Kidney (tissue), 14 donors: ENCODE results near the gene PRAME. TPM values are rescaled to one million over a fixed set of nuclear protein-coding genes. Genes with fewer than 3 reads are reported as not detected.

Experiments
- DNase-seq, 5 donors: peaks; one replicate each; pipeline ENCODE4 v3.0.0-alpha.2; 2013 to 2020
- FAIRE-seq: peaks from 2 replicates; lab custom pipeline; 2012; peaks lifted over from hg19 to GRCh38; lab: Jason Lieb, UNC
- H3K27ac ChIP-seq, 2 donors: one replicate each; pipeline ENCODE4 v1.7.0; 2013; ENCODE audit warnings: low read depth in 2 of 2, low read length in 2 of 2, inconsistent platforms in 1 of 2
- H3K27me3 ChIP-seq: one replicate; pipeline ENCODE4 v1.7.1; 2013; ENCODE audit warnings: low read length, inconsistent platforms; ENCODE audit not compliant: control insufficient read depth, insufficient read depth
- H3K36me3 ChIP-seq, 3 donors: one replicate each; pipeline versions ENCODE4 v1.7.0 to v1.7.1; 2013; ENCODE audit warnings: low read length in 3 of 3, control low read depth in 1 of 3, inconsistent platforms in 1 of 3; ENCODE audit not compliant: insufficient read depth in 3 of 3, control insufficient read depth in 2 of 3
- H3K4me1 ChIP-seq, 3 donors: one replicate each; pipeline versions ENCODE4 v1.7.0 to v1.7.1; 2013; ENCODE audit warnings: low read length in 3 of 3, inconsistent platforms in 1 of 3, low read depth in 1 of 3; ENCODE audit not compliant: control insufficient read depth in 2 of 3, insufficient read depth in 2 of 3
- H3K4me3 ChIP-seq, 3 donors: one replicate each; pipeline versions ENCODE4 v1.7.0 to v1.8.1; 2013; ENCODE audit warnings: low read length in 3 of 3, control low read depth in 1 of 3, inconsistent platforms in 1 of 3
- H3K9ac ChIP-seq, 3 donors: one replicate each; pipeline versions ENCODE4 v1.7.0 to v1.7.1; 2013; ENCODE audit warnings: low read length in 3 of 3, control low read depth in 1 of 3, inconsistent platforms in 1 of 3
- H3K9me3 ChIP-seq, 3 donors: one replicate each; pipeline versions ENCODE4 v1.7.0 to v1.7.1; 2013; ENCODE audit warnings: low read length in 3 of 3, control low read depth in 1 of 3, inconsistent platforms in 1 of 3; ENCODE audit not compliant: control insufficient read depth in 2 of 3, insufficient read depth in 1 of 3
- intact Hi-C: fragments of 100-400 bp; cut with DNase I; formaldehyde crosslinking; loops from one replicate; pipeline ENCODE4 v1.11.1; 2022
- polyA plus RNA-seq: library from polyadenylated mRNA; stranded (reverse); fragments of 350-450 nt; fragmentation: Illumina TruSeq; extraction: RNeasy Lipid Tissue Mini Kit (QIAGEN cat#74804); gene quantifications from one replicate; pipeline ENCODE4 v1.2.3, GENCODE V29; 2014; ENCODE audit warnings: low read depth, low replicate concordance; ENCODE audit not compliant: insufficient read depth
- total RNA-seq: library from RNA; stranded (reverse); fragmentation: NEBNext Ultra II Directional; extraction: Animal tissue kit (Norgen Biotek cat#: 25700); gene quantifications from one replicate; pipeline ENCODE4 v1.2.1, GENCODE V29; 2021
- TF ChIP-seq, protein P1 (sequence below): IDR thresholded peaks from 3 replicates; pipeline ENCODE4 v1.5.1; 2012; ENCODE audit warnings: mild to moderate bottlenecking, moderate library complexity, borderline replicate concordance; ENCODE audit not compliant: insufficient read depth; ENCODE audit errors: extremely low read depth
- donor health status: control.
- donor health status: control.
- donor health status: control.
- donor health status: control.
- donor health status: control.
- donor health status: DM: yes; HTN: yes; CAD: no.
- donor health status: Normal renal cell carcinoma (clear cell type).

PRAME gene
- total and polyA plus RNA-seq, 2 donors from 2014 or later = 1.7 to 4.0 TPM

DNA sequence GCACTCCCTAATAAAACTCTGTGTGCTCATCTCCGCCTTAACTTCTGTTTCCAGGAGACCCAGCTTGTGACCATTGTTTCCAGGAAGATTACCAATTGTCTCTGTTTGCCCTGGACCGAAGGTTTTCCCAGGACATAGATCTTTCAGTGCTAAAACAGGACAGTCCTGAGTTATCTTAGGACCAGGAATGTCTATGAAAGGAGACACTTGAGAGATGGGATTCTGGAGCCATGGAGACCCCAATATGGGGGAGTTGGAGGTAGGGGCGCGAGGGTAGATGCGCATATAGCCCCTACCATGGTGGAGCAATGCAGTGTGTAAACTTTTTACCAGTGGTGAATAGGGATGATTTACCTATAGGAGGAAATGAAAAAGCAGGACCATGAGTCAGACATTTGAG is 10.2 kb upstream of the PRAME start:
- FAIRE-seq = no peak
- H3K4me3 ChIP-seq = no peak overlapping the region

DNA sequence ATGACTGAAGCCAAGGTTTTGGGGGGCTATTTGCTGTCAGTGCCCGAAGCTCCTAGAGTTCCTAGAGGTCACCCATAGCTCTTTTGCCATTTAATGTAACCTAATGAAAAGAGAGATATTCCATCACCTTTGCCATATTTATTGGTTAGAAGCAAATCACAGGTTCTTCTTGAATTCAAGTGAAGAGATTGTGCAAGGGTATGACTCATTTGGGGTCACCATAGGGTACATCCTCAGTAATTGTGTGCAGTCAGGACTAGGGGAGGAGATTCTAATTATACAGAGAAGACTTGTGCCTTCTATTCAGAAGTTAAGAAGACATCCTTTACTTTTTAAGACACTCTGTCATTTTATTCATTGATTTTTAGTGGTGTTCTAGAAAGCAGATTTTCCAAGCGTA is 6.9 kb upstream of the PRAME start:
- FAIRE-seq = no peak
- DNase-seq = no peak

More for the DNA sequence above, 10.2 kb upstream of the PRAME start:
- DNase-seq = no peak
- Histone ChIP-seq H3K36me3 (no peaks in the 10 kb centered on the region), H3K27me3 (no peaks in the 10 kb centered on the region), H3K9me3 (no peaks in the 10 kb centered on the region), H3K4me1 (no peaks in the 10 kb centered on the region), H3K9ac (no peak overlapping the region), H3K27ac (no peak overlapping the region)
- TF ChIP-seq, protein P1, sequence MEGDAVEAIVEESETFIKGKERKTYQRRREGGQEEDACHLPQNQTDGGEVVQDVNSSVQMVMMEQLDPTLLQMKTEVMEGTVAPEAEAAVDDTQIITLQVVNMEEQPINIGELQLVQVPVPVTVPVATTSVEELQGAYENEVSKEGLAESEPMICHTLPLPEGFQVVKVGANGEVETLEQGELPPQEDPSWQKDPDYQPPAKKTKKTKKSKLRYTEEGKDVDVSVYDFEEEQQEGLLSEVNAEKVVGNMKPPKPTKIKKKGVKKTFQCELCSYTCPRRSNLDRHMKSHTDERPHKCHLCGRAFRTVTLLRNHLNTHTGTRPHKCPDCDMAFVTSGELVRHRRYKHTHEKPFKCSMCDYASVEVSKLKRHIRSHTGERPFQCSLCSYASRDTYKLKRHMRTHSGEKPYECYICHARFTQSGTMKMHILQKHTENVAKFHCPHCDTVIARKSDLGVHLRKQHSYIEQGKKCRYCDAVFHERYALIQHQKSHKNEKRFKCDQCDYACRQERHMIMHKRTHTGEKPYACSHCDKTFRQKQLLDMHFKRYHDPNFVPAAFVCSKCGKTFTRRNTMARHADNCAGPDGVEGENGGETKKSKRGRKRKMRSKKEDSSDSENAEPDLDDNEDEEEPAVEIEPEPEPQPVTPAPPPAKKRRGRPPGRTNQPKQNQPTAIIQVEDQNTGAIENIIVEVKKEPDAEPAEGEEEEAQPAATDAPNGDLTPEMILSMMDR = no peak
- intact Hi-C loops = no loop called here

DNA sequence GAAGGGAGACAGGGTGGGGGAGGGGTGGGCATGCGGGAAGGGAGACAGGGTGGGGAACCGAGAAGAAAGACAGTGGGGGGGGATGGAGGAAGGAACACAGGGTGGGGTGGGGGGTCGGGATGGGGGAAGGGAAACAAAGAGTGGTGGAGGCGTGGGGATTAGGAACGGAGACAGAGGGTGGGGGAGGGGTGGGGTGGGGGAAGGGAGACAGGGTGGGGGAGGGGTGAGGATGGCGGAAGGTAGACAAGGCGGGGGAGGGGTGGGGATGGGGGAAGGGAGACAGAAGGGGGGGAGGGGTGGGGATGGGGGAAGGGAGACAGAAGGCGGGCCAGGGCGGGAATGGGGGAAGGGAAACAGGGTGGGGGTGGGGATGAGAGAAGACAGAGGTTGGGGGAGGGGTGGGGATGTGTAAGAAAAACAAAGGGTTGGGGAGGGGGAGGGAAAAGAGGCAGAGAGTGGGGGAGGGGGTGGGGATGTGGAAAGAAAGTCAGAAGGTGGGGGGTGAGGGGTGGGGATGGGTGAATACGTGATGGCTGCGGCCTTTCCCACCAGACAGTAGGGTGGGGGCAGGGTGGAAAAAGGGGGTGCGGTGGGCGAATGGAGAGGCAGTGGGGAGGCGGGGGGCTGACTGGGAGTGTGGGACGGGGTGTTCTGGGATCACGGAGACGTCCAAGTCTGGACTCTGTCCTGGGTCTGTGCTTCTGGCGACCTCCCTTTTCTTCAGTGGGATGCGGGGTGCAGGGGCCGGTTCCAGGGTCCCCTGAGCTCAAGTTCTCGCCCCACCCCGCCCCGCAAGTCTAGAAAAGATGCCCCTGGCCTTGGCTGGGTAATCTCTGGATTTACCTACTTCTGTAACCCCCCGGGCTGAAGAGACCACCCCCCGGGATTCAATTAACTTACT is 744 bp downstream of the PRAME start:
- FAIRE-seq (no peak), DNase-seq (no peak)
- H3K9me3 ChIP-seq = no peaks in the 10 kb centered on the region
- H3K9ac ChIP-seq = no peak overlapping the region
- H3K27ac ChIP-seq = no peak overlapping the region
- H3K4me1 ChIP-seq = no peaks in the 10 kb centered on the region
- H3K4me3 ChIP-seq = no peak overlapping the region
- no peaks in the 10 kb centered on the region for H3K36me3 ChIP-seq
- H3K27me3 ChIP-seq = no peaks in the 10 kb centered on the region
- intact Hi-C loops = no loop called here
- TF ChIP-seq, protein P1 = no peak

More for the DNA sequence above, 6.9 kb upstream of the PRAME start:
- no peak overlapping the region for H3K27ac ChIP-seq
- intact Hi-C loops = no loop called here
- H3K9me3 ChIP-seq = no peaks in the 10 kb centered on the region
- no peaks in the 10 kb centered on the region for H3K4me1 ChIP-seq
- TF ChIP-seq, protein P1 = no peak
- no peak overlapping the region for H3K4me3 ChIP-seq
- no peak overlapping the region for H3K9ac ChIP-seq
- no peaks in the 10 kb centered on the region for H3K27me3 ChIP-seq
- no peaks in the 10 kb centered on the region for H3K36me3 ChIP-seq
